ENCODE results near the gene LPP.

DNA sequence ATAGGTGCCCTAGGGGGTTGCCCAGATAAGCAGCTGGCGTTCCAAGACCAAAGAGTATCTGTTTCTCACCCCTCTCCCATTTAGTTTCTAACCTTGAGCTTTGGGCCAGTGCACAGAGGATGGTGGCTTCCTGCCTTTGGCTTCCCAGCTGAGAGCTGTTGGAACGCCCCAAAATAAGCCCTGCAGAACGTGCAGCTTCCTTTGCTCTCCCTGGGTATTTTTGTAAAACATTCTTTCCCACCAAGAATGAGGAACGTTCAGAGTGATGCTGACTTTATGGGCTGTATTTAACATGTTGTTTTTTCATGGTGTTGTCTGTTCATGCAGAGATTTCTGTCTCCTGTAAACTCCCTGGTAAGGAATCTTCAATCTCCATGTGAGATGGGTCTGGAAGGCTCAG, 63.8 kb downstream of the LPP start:
- TF ChIP-seq POLR2AphosphoS5 (IDR thresholded peaks at IDR 0.05; ENCODE audit: low read depth, low read length) (no peak), SIN3A (IDR thresholded peaks at IDR 0.05; ENCODE audit: low read depth) (no peak), EZH2phosphoT487 (IDR thresholded peaks at IDR 0.05; ENCODE audit: borderline replicate concordance) (no peak), POLR2A (IDR thresholded peaks at IDR 0.05; ENCODE audit: borderline replicate concordance, extremely low read depth, insufficient read depth, insufficient read length) (no peak), EZH2 (IDR thresholded peaks at IDR 0.05) (no peak)
- TF ChIP-seq, protein P1, sequence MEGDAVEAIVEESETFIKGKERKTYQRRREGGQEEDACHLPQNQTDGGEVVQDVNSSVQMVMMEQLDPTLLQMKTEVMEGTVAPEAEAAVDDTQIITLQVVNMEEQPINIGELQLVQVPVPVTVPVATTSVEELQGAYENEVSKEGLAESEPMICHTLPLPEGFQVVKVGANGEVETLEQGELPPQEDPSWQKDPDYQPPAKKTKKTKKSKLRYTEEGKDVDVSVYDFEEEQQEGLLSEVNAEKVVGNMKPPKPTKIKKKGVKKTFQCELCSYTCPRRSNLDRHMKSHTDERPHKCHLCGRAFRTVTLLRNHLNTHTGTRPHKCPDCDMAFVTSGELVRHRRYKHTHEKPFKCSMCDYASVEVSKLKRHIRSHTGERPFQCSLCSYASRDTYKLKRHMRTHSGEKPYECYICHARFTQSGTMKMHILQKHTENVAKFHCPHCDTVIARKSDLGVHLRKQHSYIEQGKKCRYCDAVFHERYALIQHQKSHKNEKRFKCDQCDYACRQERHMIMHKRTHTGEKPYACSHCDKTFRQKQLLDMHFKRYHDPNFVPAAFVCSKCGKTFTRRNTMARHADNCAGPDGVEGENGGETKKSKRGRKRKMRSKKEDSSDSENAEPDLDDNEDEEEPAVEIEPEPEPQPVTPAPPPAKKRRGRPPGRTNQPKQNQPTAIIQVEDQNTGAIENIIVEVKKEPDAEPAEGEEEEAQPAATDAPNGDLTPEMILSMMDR (IDR thresholded peaks at IDR 0.05 in 2 of 3, conservative IDR thresholded peaks at IDR 0.05 in 1 of 3; ENCODE audit: borderline replicate concordance in 1 of 3, insufficient read depth in 1 of 3, low read depth in 2 of 3, low read length in 2 of 3), result no peak
- TF ChIP-seq, protein P2, sequence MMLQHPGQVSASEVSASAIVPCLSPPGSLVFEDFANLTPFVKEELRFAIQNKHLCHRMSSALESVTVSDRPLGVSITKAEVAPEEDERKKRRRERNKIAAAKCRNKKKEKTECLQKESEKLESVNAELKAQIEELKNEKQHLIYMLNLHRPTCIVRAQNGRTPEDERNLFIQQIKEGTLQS (IDR thresholded peaks at IDR 0.05), result no peak
- TF ChIP-seq, protein P3, sequence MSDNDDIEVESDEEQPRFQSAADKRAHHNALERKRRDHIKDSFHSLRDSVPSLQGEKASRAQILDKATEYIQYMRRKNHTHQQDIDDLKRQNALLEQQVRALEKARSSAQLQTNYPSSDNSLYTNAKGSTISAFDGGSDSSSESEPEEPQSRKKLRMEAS (IDR thresholded peaks at IDR 0.05), result no peak
